Caco-2 (cell line): ENCODE measurements around the gene ZC3H14. TPM values are rescaled to one million over a fixed set of nuclear protein-coding genes. Genes with fewer than 3 reads are reported as not detected.

Experiments used
- BruUV-seq: library from RNA; stranded (reverse); fragments of 400-500 nt; replicated peaks from 2 replicates; lab custom pipeline; 2021; lab: Mats Ljungman, UMichigan
- CTCF ChIA-PET: fragments of 300-600 bp; sonication (Branson Sonifier 250); formaldehyde crosslinking; loops from one replicate; lab custom pipeline; 2022; ENCODE audit warnings: antibody characterized with exemption; lab: Charles Lee
- POLR2A ChIA-PET: fragments of 300-600 bp; sonication (Branson Sonifier 250); formaldehyde crosslinking; loops from one replicate; lab custom pipeline; 2022; ENCODE audit warnings: antibody characterized with exemption; lab: Charles Lee
- DNase-seq, 2 experiments: peaks; one replicate each; pipeline versions ENCODE4 v3.0.0 to v3.0.0-alpha.2; 2020 to 2022
- H3K27me3 ChIP-seq: replicated peaks from 2 replicates; pipeline ENCODE4 v1.6.0; 2011; ENCODE audit warnings: low read length; ENCODE audit not compliant: control insufficient read depth, insufficient read depth
- H3K36me3 ChIP-seq: 2 replicates; pipeline ENCODE4 v1.5.1; 2011; ENCODE audit warnings: low read length; ENCODE audit not compliant: control insufficient read depth, insufficient read depth
- H3K4me1 ChIP-seq: fragments of 250-450 bp; sonication (Bioruptor Pico); 2 replicates; pipeline ENCODE4 v1.5.1; 2020; ENCODE audit warnings: mild to moderate bottlenecking
- H3K4me3 ChIP-seq: 2 replicates; pipeline ENCODE4 v1.5.1; 2011; ENCODE audit warnings: low read depth, mild to moderate bottlenecking, control low read depth, low read length
- H3K9me3 ChIP-seq: fragments of 250-450 bp; sonication (Bioruptor Pico); 2 replicates; pipeline ENCODE4 v1.5.1; 2020; ENCODE audit warnings: mild to moderate bottlenecking, moderate library complexity
- H3K27ac Mint-ChIP-seq: one replicate; pipeline ENCODE4 v1.8.0; 2022; ENCODE audit warnings: mixed read lengths; ENCODE audit not compliant: unreplicated experiment
- H3K27me3 Mint-ChIP-seq: one replicate; pipeline ENCODE4 v1.8.0; 2022; ENCODE audit warnings: mixed read lengths; ENCODE audit not compliant: insufficient read depth, unreplicated experiment
- H3K36me3 Mint-ChIP-seq: one replicate; pipeline ENCODE4 v1.8.0; 2022; ENCODE audit warnings: mild to moderate bottlenecking, mixed read lengths; ENCODE audit not compliant: insufficient read depth, unreplicated experiment
- H3K4me1 Mint-ChIP-seq: one replicate; pipeline ENCODE4 v1.8.0; 2022; ENCODE audit warnings: low read depth, mixed read lengths; ENCODE audit not compliant: unreplicated experiment
- H3K4me3 Mint-ChIP-seq: one replicate; pipeline ENCODE4 v1.8.0; 2022; ENCODE audit warnings: mild to moderate bottlenecking, moderate library complexity, mixed read lengths; ENCODE audit not compliant: unreplicated experiment
- H3K9me3 Mint-ChIP-seq: one replicate; pipeline ENCODE4 v1.8.0; 2022; ENCODE audit warnings: mixed read lengths; ENCODE audit not compliant: unreplicated experiment
- CTCF ChIP-seq, 2 experiments: fragments of 200-600 bp in 1 of 2; IDR thresholded peaks; 1 replicate in 1 of 2; 2 replicates in 1 of 2; pipeline versions ENCODE4 v1.5.1 to v1.8.0; 2011 to 2022; ENCODE audit warnings: antibody characterized with exemption in 1 of 2, control low read depth in 1 of 2, inconsistent platforms in 1 of 2, low read depth in 1 of 2, low read length in 1 of 2, mild to moderate bottlenecking in 1 of 2, moderate library complexity in 1 of 2; ENCODE audit not compliant: insufficient read depth in 1 of 2, severe bottlenecking in 1 of 2, unreplicated experiment in 1 of 2
- intact Hi-C: fragments of 100-400 bp; cut with micrococcal nuclease; formaldehyde crosslinking; loops from one replicate; pipeline ENCODE4 v1.10.0; 2022; ENCODE audit not compliant: unreplicated experiment
- total RNA-seq: library from RNA; stranded (reverse); gene quantifications from 2 replicates; pipeline ENCODE4 v1.2.3, GENCODE V29; 2022

Gene ZC3H14
- total RNA-seq, 1 experiment from 2014 or later = 77.1 TPM

- CTCF ChIA-PET = no interaction called here
- TF ChIP-seq CTCF (IDR thresholded peaks at IDR 0.05; ENCODE audit: insufficient read depth in 1 of 2, low read depth in 1 of 2, low read length in 1 of 2, severe bottlenecking in 1 of 2, unreplicated experiment in 1 of 2) = no peak
- POLR2A ChIA-PET = no interaction called here
- H3K4me3 Mint-ChIP-seq = peak overlapping the region; percentile 16
- no peaks in the 10 kb centered on the region for H3K9me3 Mint-ChIP-seq
- no peak overlapping the region for H3K27ac Mint-ChIP-seq
- Histone ChIP-seq H3K4me3 (no peak overlapping the region), H3K9me3 (no peaks in the 10 kb centered on the region), H3K36me3 (no peaks in the 10 kb centered on the region; the same call in 1 of the 2 replicates), H3K27me3 (no peaks in the 10 kb centered on the region), H3K4me1 (peaks cover 22% of the 10 kb centered on the region)
- H3K27me3 Mint-ChIP-seq = no peaks in the 10 kb centered on the region
- BruUV-seq = no TSS peak
- H3K4me1 Mint-ChIP-seq = peaks cover 16% of the 10 kb centered on the region
- H3K36me3 Mint-ChIP-seq = peaks cover 54% of the 10 kb centered on the region
- intact Hi-C loops = loop anchor here (5.0 kb wide), 1 partner anchor 399 kb away; no protein-coding TSS in a partner anchor
- peak; percentile 62 to 70 for DNase-seq
These were observed 50.7 kb downstream of the ZC3H14 start for GRCh38 chr14:88613552-88614010.

- Mint-ChIP-seq H3K36me3 (peaks cover 46% of the 10 kb centered on the region), H3K9me3 (no peaks in the 10 kb centered on the region), H3K27ac (no peak overlapping the region), H3K4me3 (no peak overlapping the region), H3K27me3 (no peaks in the 10 kb centered on the region), H3K4me1 (peaks cover 16% of the 10 kb centered on the region)
- DNase-seq = no peak
- intact Hi-C loops = loop anchor here (5.0 kb wide), 1 partner anchor 398 kb away; no protein-coding TSS in a partner anchor
- CTCF ChIA-PET = no interaction called here
- TF ChIP-seq CTCF (IDR thresholded peaks at IDR 0.05; ENCODE audit: insufficient read depth in 1 of 2, low read depth in 1 of 2, low read length in 1 of 2, severe bottlenecking in 1 of 2, unreplicated experiment in 1 of 2) = no peak
- H3K4me1 ChIP-seq = peaks cover 27% of the 10 kb centered on the region
- no peaks in the 10 kb centered on the region for H3K9me3 ChIP-seq
- POLR2A ChIA-PET = no interaction called here
- no peak overlapping the region for H3K4me3 ChIP-seq
- BruUV-seq = no TSS peak
- no peaks in the 10 kb centered on the region for H3K27me3 ChIP-seq
- no peaks in the 10 kb centered on the region; the same call in 1 of the 2 replicates for H3K36me3 ChIP-seq
These were observed 51.5 kb downstream of the ZC3H14 start for GRCh38 chr14:88614218-88614907.

- no peak overlapping the region for H3K4me3 ChIP-seq
- no peaks in the 10 kb centered on the region for H3K27me3 Mint-ChIP-seq
- BruUV-seq = no TSS peak
- DNase-seq = no peak
- intact Hi-C loops = no loop called here
- H3K9me3 ChIP-seq = no peaks in the 10 kb centered on the region
- no peak for TF ChIP-seq CTCF (IDR thresholded peaks at IDR 0.05; ENCODE audit: insufficient read depth in 1 of 2, low read depth in 1 of 2, low read length in 1 of 2, severe bottlenecking in 1 of 2, unreplicated experiment in 1 of 2)
- CTCF ChIA-PET = no interaction called here
- H3K36me3 Mint-ChIP-seq = peaks cover 22% of the 10 kb centered on the region
- no peaks in the 10 kb centered on the region; the same call in 1 of the 2 replicates for H3K36me3 ChIP-seq
- H3K9me3 Mint-ChIP-seq = no peaks in the 10 kb centered on the region
- H3K4me1 Mint-ChIP-seq = peaks cover 14% of the 10 kb centered on the region
- H3K4me1 ChIP-seq = peaks cover 27% of the 10 kb centered on the region
- POLR2A ChIA-PET = no interaction called here
- H3K27ac Mint-ChIP-seq = no peak overlapping the region
- no peak overlapping the region for H3K4me3 Mint-ChIP-seq
- H3K27me3 ChIP-seq = no peaks in the 10 kb centered on the region
These were observed 53.9 kb downstream of the ZC3H14 start for GRCh38 chr14:88616697-88617096.
